ENCODE results near the gene STPG1. TPM values are rescaled to one million over a fixed set of nuclear protein-coding genes. Genes with fewer than 3 reads are reported as not detected.

Gene STPG1
- total RNA-seq, 1 donor from 2014 or later, result 16.7 TPM

DNA sequence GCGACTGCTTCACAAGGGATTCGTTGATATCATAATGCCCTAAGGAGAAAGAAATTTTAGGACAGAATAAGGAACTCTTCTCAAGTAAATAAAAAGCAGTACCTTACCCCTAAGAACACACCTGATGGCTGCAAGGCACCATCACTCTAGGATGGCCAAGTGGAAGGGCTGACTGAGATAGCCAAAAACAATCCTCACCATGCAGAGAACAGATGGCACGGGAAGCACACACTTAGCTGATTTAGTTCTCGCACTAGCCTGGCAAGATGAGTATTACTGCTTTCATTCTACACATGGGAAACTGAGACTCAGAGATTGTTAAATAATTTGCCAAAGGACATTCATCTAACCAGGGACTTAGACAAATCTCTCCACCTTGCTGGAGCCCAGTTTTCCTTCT lies 43.8 kb downstream of the STPG1 start:
- no peak overlapping the region for H3K27ac Mint-ChIP-seq
- no peaks in the 10 kb centered on the region for H3K9me3 Mint-ChIP-seq (ENCODE audit: low read depth)
- H3K4me3 Mint-ChIP-seq (ENCODE audit: low read depth), result no peak overlapping the region
- TF ChIP-seq, protein P1, sequence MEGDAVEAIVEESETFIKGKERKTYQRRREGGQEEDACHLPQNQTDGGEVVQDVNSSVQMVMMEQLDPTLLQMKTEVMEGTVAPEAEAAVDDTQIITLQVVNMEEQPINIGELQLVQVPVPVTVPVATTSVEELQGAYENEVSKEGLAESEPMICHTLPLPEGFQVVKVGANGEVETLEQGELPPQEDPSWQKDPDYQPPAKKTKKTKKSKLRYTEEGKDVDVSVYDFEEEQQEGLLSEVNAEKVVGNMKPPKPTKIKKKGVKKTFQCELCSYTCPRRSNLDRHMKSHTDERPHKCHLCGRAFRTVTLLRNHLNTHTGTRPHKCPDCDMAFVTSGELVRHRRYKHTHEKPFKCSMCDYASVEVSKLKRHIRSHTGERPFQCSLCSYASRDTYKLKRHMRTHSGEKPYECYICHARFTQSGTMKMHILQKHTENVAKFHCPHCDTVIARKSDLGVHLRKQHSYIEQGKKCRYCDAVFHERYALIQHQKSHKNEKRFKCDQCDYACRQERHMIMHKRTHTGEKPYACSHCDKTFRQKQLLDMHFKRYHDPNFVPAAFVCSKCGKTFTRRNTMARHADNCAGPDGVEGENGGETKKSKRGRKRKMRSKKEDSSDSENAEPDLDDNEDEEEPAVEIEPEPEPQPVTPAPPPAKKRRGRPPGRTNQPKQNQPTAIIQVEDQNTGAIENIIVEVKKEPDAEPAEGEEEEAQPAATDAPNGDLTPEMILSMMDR (IDR thresholded peaks at IDR 0.05; ENCODE audit: unreplicated experiment), result no peak
- no peak for DNase-seq (ENCODE audit: low spot score, unreplicated experiment)
- peaks cover 3% of the 10 kb centered on the region for H3K36me3 Mint-ChIP-seq (ENCODE audit: insufficient read depth)
- H3K4me1 Mint-ChIP-seq (ENCODE audit: low read depth), result peaks cover 14% of the 10 kb centered on the region
- no peaks in the 10 kb centered on the region for H3K27me3 Mint-ChIP-seq

DNA sequence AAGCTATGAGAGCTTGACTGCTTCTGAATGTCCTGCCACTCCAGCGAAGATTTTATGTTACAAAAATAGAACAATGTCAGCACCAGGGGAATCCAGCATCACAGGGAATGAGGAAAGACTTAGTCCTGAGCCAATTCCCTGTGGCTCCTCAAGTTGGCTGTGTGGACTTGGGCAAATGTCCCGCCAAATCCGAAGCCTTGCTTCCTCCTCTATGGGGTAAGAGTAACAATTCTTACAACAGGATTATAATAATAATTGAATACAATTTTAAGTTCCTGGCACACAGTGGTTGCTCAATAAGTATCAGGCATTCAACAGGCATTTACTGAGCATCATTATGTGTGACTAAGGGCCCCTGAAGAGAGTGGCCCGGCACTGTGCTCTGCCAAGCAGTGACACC lies 44.4 kb downstream of the STPG1 start:
- Mint-ChIP-seq H3K9me3 (ENCODE audit: low read depth) (no peaks in the 10 kb centered on the region), H3K27ac (no peak overlapping the region), H3K27me3 (no peaks in the 10 kb centered on the region), H3K36me3 (ENCODE audit: insufficient read depth) (peaks cover 3% of the 10 kb centered on the region), H3K4me1 (ENCODE audit: low read depth) (peaks cover 9% of the 10 kb centered on the region), H3K4me3 (ENCODE audit: low read depth) (no peak overlapping the region)
- TF ChIP-seq, protein P1 (IDR thresholded peaks at IDR 0.05; ENCODE audit: unreplicated experiment), result no peak
- DNase-seq (ENCODE audit: low spot score, unreplicated experiment), result no peak

DNA sequence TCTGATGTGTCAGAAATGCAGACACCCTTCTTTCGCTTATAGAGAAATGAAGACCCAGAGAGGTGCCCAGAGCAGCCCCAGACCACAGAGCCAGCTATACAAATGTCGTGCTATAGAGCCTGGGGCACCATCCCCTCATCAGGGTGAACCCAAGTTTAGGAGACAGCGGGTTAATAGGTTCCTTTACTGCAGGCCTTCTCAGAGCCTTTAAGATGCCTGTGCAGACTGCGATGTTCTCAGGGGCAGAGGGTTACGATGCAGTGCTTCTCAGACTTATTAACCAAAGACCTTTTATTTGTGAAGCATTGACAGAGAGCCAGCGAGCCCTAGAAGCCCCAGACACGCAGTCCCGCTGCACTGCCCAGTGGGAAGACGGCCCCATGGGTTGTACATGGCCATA lies 46.9 kb downstream of the STPG1 start:
- H3K27me3 Mint-ChIP-seq, result peaks cover 3% of the 10 kb centered on the region
- H3K36me3 Mint-ChIP-seq (ENCODE audit: insufficient read depth), result peaks cover 3% of the 10 kb centered on the region
- H3K9me3 Mint-ChIP-seq (ENCODE audit: low read depth), result no peaks in the 10 kb centered on the region
- H3K27ac Mint-ChIP-seq, result no peak overlapping the region
- DNase-seq (ENCODE audit: low spot score, unreplicated experiment), result no peak
- TF ChIP-seq, protein P1 (IDR thresholded peaks at IDR 0.05; ENCODE audit: unreplicated experiment), result no peak
- H3K4me3 Mint-ChIP-seq (ENCODE audit: low read depth), result no peak overlapping the region
- no peaks in the 10 kb centered on the region for H3K4me1 Mint-ChIP-seq (ENCODE audit: low read depth)

DNA sequence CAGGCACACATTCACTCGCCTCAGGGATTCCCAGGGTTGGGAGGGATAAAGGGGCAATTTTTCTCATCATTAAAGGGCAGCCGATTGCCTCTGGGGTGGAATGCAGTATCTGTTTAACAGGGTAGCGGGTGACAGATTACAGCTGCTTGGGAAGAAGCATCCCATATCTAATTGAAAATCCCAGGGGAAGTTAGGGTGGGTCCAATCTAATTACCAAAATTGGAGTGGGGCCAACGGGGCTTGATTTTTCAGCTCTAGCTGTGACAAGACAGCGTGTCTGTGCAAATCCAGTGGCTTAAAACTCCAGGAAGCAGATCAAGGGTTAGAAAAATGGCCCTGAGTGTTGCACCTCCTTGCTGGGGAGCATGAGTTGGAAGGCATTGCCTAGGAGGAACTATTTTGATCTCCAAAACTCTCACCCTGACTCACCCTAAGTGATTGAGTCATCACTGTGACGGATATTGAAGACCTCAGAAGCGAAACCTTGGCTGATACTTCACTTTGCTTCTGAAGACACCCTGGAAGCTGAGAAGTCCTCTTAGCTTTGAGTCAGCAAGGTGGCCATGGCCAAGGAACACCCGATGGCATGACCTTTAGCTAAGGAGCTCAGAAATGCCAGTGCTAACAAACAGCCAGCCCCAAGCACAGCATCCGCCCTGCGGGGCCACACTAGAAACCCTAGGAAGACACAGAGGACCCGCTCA lies 48.5 kb downstream of the STPG1 start:
- no peak for DNase-seq (ENCODE audit: low spot score, unreplicated experiment)
- no peaks in the 10 kb centered on the region for H3K9me3 Mint-ChIP-seq (ENCODE audit: low read depth)
- H3K27me3 Mint-ChIP-seq, result peaks cover 3% of the 10 kb centered on the region
- TF ChIP-seq, protein P1 (IDR thresholded peaks at IDR 0.05; ENCODE audit: unreplicated experiment), result no peak
- H3K36me3 Mint-ChIP-seq (ENCODE audit: insufficient read depth), result peaks cover 1% of the 10 kb centered on the region
- no peaks in the 10 kb centered on the region for H3K4me1 Mint-ChIP-seq (ENCODE audit: low read depth)
- no peak overlapping the region for H3K27ac Mint-ChIP-seq
- no peak overlapping the region for H3K4me3 Mint-ChIP-seq (ENCODE audit: low read depth)

DNA sequence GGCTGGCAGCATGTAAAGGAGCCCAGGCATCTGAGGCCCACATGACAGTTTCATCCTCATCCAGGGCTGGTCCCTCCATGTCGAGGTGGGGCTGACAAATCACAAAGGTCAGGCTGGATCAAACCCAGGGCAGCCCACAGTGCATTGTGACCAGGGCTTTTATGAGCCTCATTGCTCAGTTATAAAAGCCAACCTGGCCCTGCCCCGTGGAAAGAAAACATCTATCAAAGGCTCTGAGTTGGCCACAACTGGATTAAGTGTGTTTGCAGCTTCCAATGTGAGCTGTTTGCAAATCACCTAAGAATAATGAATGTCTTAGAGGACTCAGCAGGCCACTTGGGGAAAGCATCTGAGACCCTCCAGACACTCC lies 49.0 kb downstream of the STPG1 start:
- TF ChIP-seq, protein P1 (IDR thresholded peaks at IDR 0.05; ENCODE audit: unreplicated experiment), result no peak
- no peak overlapping the region for H3K4me3 Mint-ChIP-seq (ENCODE audit: low read depth)
- H3K4me1 Mint-ChIP-seq (ENCODE audit: low read depth), result no peaks in the 10 kb centered on the region
- peaks cover 3% of the 10 kb centered on the region for H3K27me3 Mint-ChIP-seq
- peaks cover 1% of the 10 kb centered on the region for H3K36me3 Mint-ChIP-seq (ENCODE audit: insufficient read depth)
- no peak overlapping the region for H3K27ac Mint-ChIP-seq
- no peaks in the 10 kb centered on the region for H3K9me3 Mint-ChIP-seq (ENCODE audit: low read depth)
- DNase-seq (ENCODE audit: low spot score, unreplicated experiment), result no peak
